Pancreas (tissue), 10 donors: ENCODE measurements around the gene TSPYL1. TPM values are rescaled to one million over a fixed set of nuclear protein-coding genes. Genes with fewer than 3 reads are reported as not detected.
"Not testable (repeated sequence)": the region's sequence is repeated elsewhere in the genome, so short reads cannot be mapped to it uniquely, and the experiment has no call there.

Experiments
- ATAC-seq, 4 donors: fragments of 200-7000 bp; cut with Tn5 transposase; one replicate each; pipeline versions ENCODE4 v1.8.0 to v1.9.1; 2020; ENCODE audit warnings: mild to moderate bottlenecking in 4 of 4, moderate library complexity in 4 of 4
- DNase-seq, 6 donors: peaks; one replicate each; pipeline ENCODE4 v3.0.0-alpha.2; 2020
- FAIRE-seq: peaks from 2 replicates; lab custom pipeline; 2012; peaks lifted over from hg19 to GRCh38; lab: Jason Lieb, UNC
- H3K27ac ChIP-seq, 4 donors: fragments of 200-600 bp; sonication (generic); 1 replicate in 3 of 4; 2 replicates in 1 of 4; pipeline versions ENCODE4 v1.5.0 to v1.8.0; 2020
- H3K27me3 ChIP-seq, 4 donors: fragments of 200-600 bp; one replicate each; pipeline ENCODE4 v1.8.0; 2021
- H3K36me3 ChIP-seq, 3 donors: fragments of 200-600 bp; sonication (generic) in 1 of 3; one replicate each; pipeline versions ENCODE4 v1.5.0 to v1.8.0; 2020 to 2021
- H3K4me1 ChIP-seq, 3 donors: fragments of 200-600 bp; one replicate each; pipeline ENCODE4 v1.8.0; 2021
- H3K4me3 ChIP-seq, 4 donors: fragments of 200-600 bp; sonication (generic) in 2 of 4; one replicate each; pipeline versions ENCODE4 v1.5.0 to v1.8.0; 2020 to 2021
- H3K9me3 ChIP-seq, 4 donors: fragments of 200-600 bp; one replicate each; pipeline ENCODE4 v1.8.0; 2021
- WGBS, 2 donors: extraction: QIAGEN DNeasy Blood & Tissue Kit; methylation state at CpG; one replicate each; pipeline ENCODE4 v1.1.7; 2013; 5-methylcytosine and 5-hydroxymethylcytosine counted together
- intact Hi-C, 3 donors: fragments of 100-400 bp; cut with DNase I; formaldehyde crosslinking; loops; one replicate each; pipeline versions ENCODE4 v1.11.1 to v1.14.2; 2022
- polyA plus RNA-seq, 2 donors: library from polyadenylated mRNA; stranded (reverse); fragments of 200-250 nt; gene quantifications; one replicate each; pipeline ENCODE4 v1.2.3, GENCODE V29; 2013
- total RNA-seq, 6 donors: library from RNA; stranded (reverse); fragmentation: NEBNext Ultra II Directional in 4 of 6; extraction: Animal tissue kit (Norgen Biotek cat#: 25700) in 4 of 6; gene quantifications; one replicate each; pipeline versions ENCODE4 v1.2.1 to v1.2.4, GENCODE V29; 2021 to 2023
- TF ChIP-seq, protein P1 (sequence below), 4 donors: fragments of 200-600 bp; sonication (generic) in 3 of 4; IDR thresholded peaks; one replicate each; pipeline versions ENCODE4 v1.5.0 to v1.8.0; 2021; ENCODE audit warnings: antibody characterized with exemption in 4 of 4
- donor health status: healthy with polysubstance abuse.
- donor health status: DM: no; HTN: no; CAD: no; lungs with moderate emphysema.
- donor health status: DM: no; HTN: no; CAD: no.
- donor health status: control.
- donor health status: control.
- donor health status: Bipolar disorder and iron deficiency.
- donor health status: DM: yes; HTN: yes; CAD: no.
- donor health status: DM: no; HTN: no; CAD: no.
- donor health status: DM: no; HTN: no; CAD: no.
- donor health status: DM: yes; HTN: yes; CAD: no.

TSPYL1 gene
- total and polyA plus RNA-seq, 8 donors, result 11.9 to 50.3 (median 37.2) TPM

DNA sequence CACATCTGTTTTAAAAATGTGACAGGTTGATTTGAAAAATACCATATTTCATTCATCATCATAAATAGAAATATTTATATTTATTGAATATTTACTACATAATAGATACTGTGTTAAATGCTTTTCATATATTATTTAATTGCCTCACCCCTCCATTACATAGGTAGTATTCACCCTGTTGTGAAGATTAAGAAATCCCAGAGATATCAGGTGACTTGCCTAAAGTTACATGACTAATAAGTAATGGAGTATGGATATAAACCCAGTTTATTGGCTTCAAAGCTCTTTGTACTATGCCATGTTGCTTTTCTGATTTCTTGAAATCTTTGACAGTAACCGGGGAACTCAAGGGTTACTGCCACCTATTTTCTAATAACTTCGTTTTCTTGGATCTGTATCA is 10.1 kb upstream of the TSPYL1 start:
- no peak for DNase-seq
- H3K27ac ChIP-seq, result no peak overlapping the region
- TF ChIP-seq, protein P1, sequence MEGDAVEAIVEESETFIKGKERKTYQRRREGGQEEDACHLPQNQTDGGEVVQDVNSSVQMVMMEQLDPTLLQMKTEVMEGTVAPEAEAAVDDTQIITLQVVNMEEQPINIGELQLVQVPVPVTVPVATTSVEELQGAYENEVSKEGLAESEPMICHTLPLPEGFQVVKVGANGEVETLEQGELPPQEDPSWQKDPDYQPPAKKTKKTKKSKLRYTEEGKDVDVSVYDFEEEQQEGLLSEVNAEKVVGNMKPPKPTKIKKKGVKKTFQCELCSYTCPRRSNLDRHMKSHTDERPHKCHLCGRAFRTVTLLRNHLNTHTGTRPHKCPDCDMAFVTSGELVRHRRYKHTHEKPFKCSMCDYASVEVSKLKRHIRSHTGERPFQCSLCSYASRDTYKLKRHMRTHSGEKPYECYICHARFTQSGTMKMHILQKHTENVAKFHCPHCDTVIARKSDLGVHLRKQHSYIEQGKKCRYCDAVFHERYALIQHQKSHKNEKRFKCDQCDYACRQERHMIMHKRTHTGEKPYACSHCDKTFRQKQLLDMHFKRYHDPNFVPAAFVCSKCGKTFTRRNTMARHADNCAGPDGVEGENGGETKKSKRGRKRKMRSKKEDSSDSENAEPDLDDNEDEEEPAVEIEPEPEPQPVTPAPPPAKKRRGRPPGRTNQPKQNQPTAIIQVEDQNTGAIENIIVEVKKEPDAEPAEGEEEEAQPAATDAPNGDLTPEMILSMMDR (IDR thresholded peaks at IDR 0.05), result no peak
- no peak for FAIRE-seq
- no peaks in the 10 kb centered on the region for H3K9me3 ChIP-seq
- no peaks in the 10 kb centered on the region for H3K4me1 ChIP-seq
- no peaks in the 10 kb centered on the region for H3K27me3 ChIP-seq
- H3K4me3 ChIP-seq, result no peak overlapping the region
- intact Hi-C loops, result loop anchor here in 1 of 3 donors (10.0 kb wide), 1 partner anchor 265 kb away; the partner anchor contains the start of gene CALHM4
- no peak for ATAC-seq
- 81 to 84% methylated on average over 2 of the region's 2 CpGs for WGBS, 2 donors
- H3K36me3 ChIP-seq, result no peaks in the 10 kb centered on the region

DNA sequence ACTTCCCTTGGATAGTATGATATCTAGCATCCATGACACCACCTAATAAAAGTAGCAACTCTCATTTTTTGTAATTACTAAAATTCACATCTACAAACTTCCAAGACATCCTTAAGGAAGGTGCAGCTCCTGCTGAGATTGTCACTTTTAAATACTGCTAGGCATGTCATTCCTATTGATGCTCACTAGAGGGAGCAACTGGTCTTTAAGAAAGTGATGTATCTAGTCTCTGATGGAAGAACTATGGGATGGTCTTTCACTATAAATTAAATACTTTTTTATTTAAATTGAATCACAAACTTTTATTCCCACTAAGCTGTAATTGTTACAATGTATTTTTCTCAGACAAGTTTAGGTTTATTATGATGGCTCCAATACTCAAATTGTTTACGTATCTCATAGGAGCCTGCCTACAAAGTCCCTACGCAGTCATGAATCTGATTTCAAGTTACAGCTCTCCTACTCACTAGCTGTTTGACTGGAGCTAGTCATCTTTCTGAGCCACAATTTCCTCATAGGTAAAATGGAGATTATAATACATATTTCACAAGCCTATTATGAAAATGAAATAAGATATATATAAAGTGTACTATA is 8.1 kb upstream of the TSPYL1 start:
- no peaks in the 10 kb centered on the region for H3K4me1 ChIP-seq
- 91 to 94% methylated on average over 2 of the region's 2 CpGs for WGBS, 2 donors
- FAIRE-seq, result peak; percentile 95
- H3K4me3 ChIP-seq, result no peak overlapping the region
- DNase-seq, result no peak
- peak in 3 of 4 donors; percentile 79 to 89 (median 83) for ATAC-seq
- no peaks in the 10 kb centered on the region for H3K9me3 ChIP-seq
- intact Hi-C loops, result loop anchor here in 1 of 3 donors (10.0 kb wide), 1 partner anchor 267 kb away; the partner anchor contains the start of gene CALHM4
- no peaks in the 10 kb centered on the region for H3K27me3 ChIP-seq
- H3K36me3 ChIP-seq, result no peaks in the 10 kb centered on the region
- TF ChIP-seq, protein P1 (IDR thresholded peaks at IDR 0.05), result peak; percentile 45 to 79 (median 72)
- no peak overlapping the region for H3K27ac ChIP-seq

DNA sequence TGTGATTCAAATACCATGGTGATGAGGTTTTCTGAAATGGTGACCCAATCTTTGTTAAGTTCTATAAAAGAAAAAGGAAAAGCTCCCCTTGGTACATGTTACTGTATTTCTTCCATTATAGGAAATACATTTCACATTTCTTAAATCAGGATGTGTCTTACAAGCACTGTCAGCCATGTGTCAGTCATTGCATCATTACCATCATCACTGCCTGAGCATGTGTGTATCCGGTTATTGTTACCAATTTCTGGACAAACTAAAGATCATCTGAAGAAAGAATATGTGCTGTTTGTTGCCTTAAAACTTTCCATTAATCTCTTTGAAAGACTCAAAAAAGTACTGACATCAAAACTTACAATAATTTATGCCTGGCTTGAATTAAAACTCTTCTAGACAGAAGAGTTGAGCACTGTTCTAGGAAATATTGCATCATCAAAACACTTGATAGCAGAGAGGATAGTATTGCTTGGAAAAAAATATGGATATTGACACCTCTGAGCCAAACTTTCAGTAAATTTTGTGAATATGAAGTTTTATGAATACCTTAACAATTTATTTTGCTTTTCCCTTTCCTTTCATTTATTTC is 7.1 kb upstream of the TSPYL1 start:
- DNase-seq, result no peak
- no peak for ATAC-seq
- TF ChIP-seq, protein P1 (IDR thresholded peaks at IDR 0.05), result no peak
- intact Hi-C loops, result loop anchor here in 1 of 3 donors (10.0 kb wide), 1 partner anchor 268 kb away; the partner anchor contains the start of gene CALHM4
- Histone ChIP-seq H3K27ac (no peak overlapping the region), H3K27me3 (no peaks in the 10 kb centered on the region), H3K36me3 (no peaks in the 10 kb centered on the region), H3K4me1 (no peaks in the 10 kb centered on the region), H3K4me3 (no peak overlapping the region), H3K9me3 (no peaks in the 10 kb centered on the region)
- no peak for FAIRE-seq
- WGBS, 2 donors, result 76 to 91% methylated on average over 1 of the region's 1 CpG

DNA sequence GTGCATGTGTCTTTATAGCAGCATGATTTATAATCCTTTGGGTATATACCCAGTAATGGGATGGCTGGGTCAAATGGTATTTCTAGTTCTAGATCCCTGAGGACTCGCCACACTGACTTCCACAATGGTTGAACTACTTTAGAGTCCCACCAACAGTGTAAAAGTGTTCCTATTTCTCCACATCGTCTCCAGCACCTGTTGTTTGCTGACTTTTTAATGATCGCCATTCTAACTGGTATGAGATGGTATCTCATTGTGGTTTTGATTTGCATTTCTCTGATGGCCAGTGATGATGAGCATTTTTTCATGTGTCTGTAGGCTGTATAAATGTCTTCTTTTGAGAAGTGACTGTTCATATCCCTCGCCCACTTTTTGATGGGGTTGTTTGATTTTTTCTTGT is 5.3 kb upstream of the TSPYL1 start:
- H3K4me3 ChIP-seq, H3K36me3 ChIP-seq, H3K9me3 ChIP-seq, ATAC-seq, H3K4me1 ChIP-seq, DNase-seq, H3K27me3 ChIP-seq, H3K27ac ChIP-seq, FAIRE-seq: not testable (repeated sequence)
- WGBS, 2 donors, result 85 to 98% methylated on average over 4 of the region's 4 CpGs
- intact Hi-C loops, result loop anchor here in 1 of 3 donors (10.0 kb wide), 1 partner anchor 270 kb away; the partner anchor contains the start of gene CALHM4

DNA sequence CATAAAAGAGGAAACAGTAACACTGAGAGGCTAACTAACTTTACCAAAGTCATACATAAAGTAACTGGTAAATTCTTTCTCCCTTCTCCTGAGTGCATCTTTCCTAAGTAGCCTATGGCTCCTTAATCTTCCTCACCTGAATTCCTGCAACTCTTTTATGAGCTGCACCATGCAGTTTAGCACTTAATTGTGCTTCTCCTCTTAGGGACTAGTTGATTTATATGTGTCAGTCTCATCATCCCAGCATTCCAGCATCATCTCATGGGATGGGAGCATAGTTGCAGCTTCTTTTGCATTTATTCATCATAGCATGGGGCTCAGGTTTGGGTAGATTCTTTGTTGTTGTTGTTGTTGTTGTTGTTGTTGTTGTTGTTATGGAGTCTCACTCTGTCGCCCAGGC is 3.5 kb upstream of the TSPYL1 start:
- no peaks in the 10 kb centered on the region for H3K27me3 ChIP-seq
- peaks cover 0 to 12% (median 3%) of the 10 kb centered on the region in 3 donors for H3K4me1 ChIP-seq
- intact Hi-C loops, result loop anchor here in 1 of 3 donors (10.0 kb wide), 1 partner anchor 272 kb away; the partner anchor contains the start of gene CALHM4
- no peak for FAIRE-seq
- peaks cover 0 to 1% (median 0%) of the 10 kb centered on the region in 3 donors for H3K36me3 ChIP-seq
- H3K27ac ChIP-seq, result no peak overlapping the region
- no peaks in the 10 kb centered on the region for H3K9me3 ChIP-seq
- TF ChIP-seq, protein P1 (IDR thresholded peaks at IDR 0.05), result no peak
- H3K4me3 ChIP-seq, result no peak overlapping the region
- WGBS, 2 donors, result 68 to 100% methylated on average over 1 of the region's 1 CpG
- ATAC-seq, result no peak
- DNase-seq, result no peak
